Vagina (tissue), 2 donors: ENCODE data around the gene RAB3GAP2.
"Not testable (repeated sequence)": the region's sequence is repeated elsewhere in the genome, so short reads cannot be mapped to it uniquely, and the experiment has no call there.

Experiments used
- CTCF ChIP-seq, 3 experiments: fragments of 450-650 bp in 2 of 3; fragments of 200-600 bp in 1 of 3; sonication (generic) in 1 of 3; IDR thresholded peaks; one replicate each; pipeline ENCODE4 v1.5.1; 2017 to 2019; ENCODE audit warnings: antibody characterized with exemption in 3 of 3, mild to moderate bottlenecking in 2 of 3, moderate library complexity in 2 of 3
- POLR2A ChIP-seq, 2 donors: fragments of 450-650 bp; IDR thresholded peaks; one replicate each; pipeline ENCODE4 v1.6.1; 2017; ENCODE audit warnings: antibody characterized with exemption in 2 of 2, mild to moderate bottlenecking in 2 of 2, moderate library complexity in 2 of 2

- not testable (repeated sequence) for TF ChIP-seq CTCF, POLR2A (IDR thresholded peaks at IDR 0.05)
These were observed 51.6 kb downstream of the RAB3GAP2 start for GRCh38 chr1:220220699-220221040.
